WI38 (cell line): ENCODE data around the gene REEP6.
A peak's percentile ranks its signal among the peaks of the same experiment; 100 is the strongest.

Source experiments
- H3K4me3 ChIP-seq: 2 replicates; pipeline ENCODE4 v1.5.1; 2011; ENCODE audit warnings: low read depth, mild to moderate bottlenecking, control low read depth, low read length
- CTCF ChIP-seq: IDR thresholded peaks from 2 replicates; pipeline ENCODE4 v1.5.1; 2012; ENCODE audit warnings: low read depth, mild to moderate bottlenecking, control low read depth, low read length

REEP6 gene

DNA sequence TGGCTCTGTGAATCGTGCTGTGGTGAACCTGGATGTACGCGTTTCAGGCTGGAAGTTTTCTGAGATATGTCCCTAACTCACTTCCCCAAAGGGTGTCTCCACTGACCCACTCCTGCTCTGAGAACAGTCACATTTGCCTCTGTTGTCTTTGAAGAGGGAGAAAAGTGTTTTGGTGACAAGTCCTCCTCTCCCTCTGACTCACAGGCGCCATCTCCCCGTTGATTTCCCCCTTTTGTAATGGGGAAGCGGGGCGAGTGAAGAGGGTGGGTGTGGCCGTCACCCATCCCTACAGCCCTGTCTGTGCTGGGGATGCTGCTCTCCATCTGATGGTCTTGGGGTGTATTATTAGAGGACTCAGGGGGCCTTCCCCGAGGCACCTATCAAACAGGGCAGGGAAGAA, 31.5 kb upstream of the REEP6 start:
- H3K4me3 ChIP-seq = no peak overlapping the region
- TF ChIP-seq CTCF = no peak

- no peak for TF ChIP-seq CTCF
- H3K4me3 ChIP-seq = no peak overlapping the region
Measured at GRCh38 chr19:1460033-1460995, 30.7 kb upstream of the REEP6 start.

GRCh38 chr19:1461862-1462261, 29.1 kb upstream of the REEP6 start:
- H3K4me3 ChIP-seq = no peak overlapping the region
- TF ChIP-seq CTCF = no peak

- TF ChIP-seq CTCF = peak; percentile 61
- H3K4me3 ChIP-seq = no peak overlapping the region
Measured at GRCh38 chr19:1465191-1466016, 25.6 kb upstream of the REEP6 start.

DNA sequence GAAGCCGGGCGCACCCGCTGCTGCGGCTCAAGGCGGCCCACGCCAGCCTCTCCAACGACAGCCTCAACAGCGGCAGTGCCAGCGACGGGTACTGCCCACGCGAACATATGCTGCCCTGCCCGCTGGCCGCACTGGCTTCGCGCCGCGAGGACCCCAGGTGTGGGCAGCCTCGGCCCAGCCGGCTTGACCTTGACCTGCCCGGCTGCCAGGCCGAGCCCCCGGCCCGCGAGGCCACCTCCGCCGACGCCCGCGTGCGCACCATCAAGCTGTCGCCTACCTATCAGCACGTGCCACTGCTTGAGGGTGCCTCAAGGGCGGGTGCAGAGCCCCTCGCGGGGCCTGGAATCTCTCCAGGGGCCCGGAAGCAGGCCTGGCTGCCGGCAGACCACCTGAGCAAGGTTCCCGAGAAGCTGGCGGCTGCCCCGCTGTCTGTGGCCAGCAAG, 24.9 kb upstream of the REEP6 start:
- H3K4me3 ChIP-seq = no peak overlapping the region
- TF ChIP-seq CTCF = no peak

DNA sequence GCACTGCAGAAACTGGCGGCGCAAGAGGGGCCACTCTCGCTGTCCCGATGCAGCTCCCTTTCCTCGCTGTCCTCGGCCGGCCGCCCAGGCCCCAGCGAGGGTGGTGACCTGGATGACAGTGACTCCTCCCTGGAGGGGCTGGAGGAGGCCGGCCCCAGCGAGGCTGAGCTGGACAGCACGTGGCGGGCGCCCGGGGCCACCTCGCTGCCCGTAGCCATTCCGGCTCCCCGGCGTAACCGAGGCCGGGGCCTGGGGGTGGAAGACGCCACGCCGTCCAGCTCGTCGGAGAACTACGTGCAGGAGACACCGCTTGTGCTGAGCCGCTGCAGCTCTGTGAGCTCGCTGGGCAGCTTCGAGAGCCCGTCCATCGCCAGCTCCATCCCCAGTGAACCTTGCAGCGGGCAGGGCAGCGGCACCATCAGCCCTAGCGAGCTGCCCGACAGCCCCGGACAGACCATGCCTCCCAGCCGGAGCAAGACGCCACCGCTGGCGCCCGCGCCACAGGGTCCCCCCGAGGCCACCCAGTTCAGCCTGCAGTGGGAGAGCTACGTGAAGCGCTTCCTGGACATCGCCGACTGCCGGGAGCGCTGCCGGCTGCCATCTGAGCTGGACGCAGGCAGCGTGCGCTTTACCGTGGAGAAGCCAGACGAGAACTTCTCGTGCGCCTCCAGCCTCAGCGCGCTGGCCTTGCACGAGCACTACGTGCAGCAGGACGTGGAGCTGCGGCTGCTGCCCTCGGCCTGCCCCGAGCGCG, 24.3 kb upstream of the REEP6 start:
- no peak for TF ChIP-seq CTCF
- no peak overlapping the region for H3K4me3 ChIP-seq
